Esophagus muscularis mucosa (tissue), 4 donors: ENCODE measurements around the gene ERGIC2. TPM values are rescaled to one million over a fixed set of nuclear protein-coding genes. Genes with fewer than 3 reads are reported as not detected.

Experiments used
- DNase-seq: peaks from one replicate; pipeline ENCODE4 v3.0.0-alpha.2; 2017; ENCODE audit errors: extremely low spot score
- H3K27ac ChIP-seq, 4 donors: fragments of 200-600 bp; sonication (generic); replicated peaks in 1 of 4; 1 replicate in 3 of 4; 2 replicates in 1 of 4; pipeline ENCODE4 v1.5.1; 2016 to 2019; ENCODE audit warnings: mild to moderate bottlenecking in 1 of 4
- H3K27me3 ChIP-seq, 4 donors: fragments of 200-600 bp; sonication (generic); one replicate each; pipeline versions ENCODE4 v1.5.1 to v1.6.0; 2016 to 2019
- H3K36me3 ChIP-seq, 4 donors: fragments of 200-600 bp; sonication (generic); one replicate each; pipeline ENCODE4 v1.5.1; 2016 to 2019
- H3K4me1 ChIP-seq, 4 donors: fragments of 200-600 bp; sonication (generic); one replicate each; pipeline ENCODE4 v1.5.1; 2016 to 2019
- H3K4me3 ChIP-seq, 4 donors: fragments of 200-600 bp; sonication (generic); 1 replicate in 2 of 4; 2 replicates in 2 of 4; pipeline ENCODE4 v1.5.1; 2016 to 2019; ENCODE audit warnings: mild to moderate bottlenecking in 4 of 4, moderate library complexity in 1 of 4
- H3K9me3 ChIP-seq, 4 donors: fragments of 200-600 bp; sonication (generic); 1 replicate in 3 of 4; 2 replicates in 1 of 4; pipeline ENCODE4 v1.5.1; 2016 to 2019
- CTCF ChIP-seq, 3 experiments: fragments of 200-600 bp in 2 of 3; fragments of 450-650 bp in 1 of 3; sonication (generic) in 2 of 3; IDR thresholded peaks; one replicate each; pipeline ENCODE4 v1.5.1; 2017 to 2019; ENCODE audit warnings: antibody characterized with exemption in 3 of 3, mild to moderate bottlenecking in 2 of 3, moderate library complexity in 1 of 3
- EP300 ChIP-seq: sonication (generic); formaldehyde crosslinking; IDR thresholded peaks from one replicate; pipeline ENCODE4 v1.6.1; 2017; ENCODE audit warnings: antibody characterized with exemption
- POLR2A ChIP-seq: fragments of 450-650 bp; IDR thresholded peaks from one replicate; pipeline ENCODE4 v1.6.1; 2017; ENCODE audit warnings: antibody characterized with exemption, moderate library complexity, mild to moderate bottlenecking, low read depth
- POLR2AphosphoS5 ChIP-seq, 2 donors: sonication (generic); formaldehyde crosslinking; IDR thresholded peaks; one replicate each; pipeline ENCODE4 v1.6.1; 2017; ENCODE audit warnings: antibody characterized with exemption in 2 of 2
- WGBS: methylation state at CpG from one replicate; pipeline ENCODE4 v1.1.5; 2018; 5-methylcytosine and 5-hydroxymethylcytosine counted together
- intact Hi-C: fragments of 100-400 bp; cut with DNase I; formaldehyde crosslinking; loops from one replicate; pipeline ENCODE4 v1.15.1; 2023
- total RNA-seq, 4 donors: library from RNA; depleted of rRNA; stranded (reverse); fragments of >200 nt; gene quantifications; one replicate each; pipeline versions ENCODE4 v1.1.0 to v1.2.1, GENCODE V29; 2016

Gene ERGIC2
- total RNA-seq, 4 donors from 2014 or later: 27.2 to 86.8 (median 64.6) TPM

- H3K27ac ChIP-seq: no peak overlapping the region
- no peaks in the 10 kb centered on the region for H3K27me3 ChIP-seq
- TF ChIP-seq POLR2AphosphoS5 (IDR thresholded peaks at IDR 0.05) (no peak), CTCF (IDR thresholded peaks at IDR 0.05) (no peak), EP300 (no peak), POLR2A (no peak)
- no peak for DNase-seq
- H3K9me3 ChIP-seq: no peaks in the 10 kb centered on the region
- 94% methylated on average over 2 of the region's 2 CpGs for WGBS
- no peaks in the 10 kb centered on the region for H3K4me1 ChIP-seq
- no peak overlapping the region for H3K4me3 ChIP-seq
- peaks cover 0 to 51% (median 13%) of the 10 kb centered on the region in 4 donors for H3K36me3 ChIP-seq
- intact Hi-C loops: no loop called here
These were observed 46.0 kb downstream of the ERGIC2 start for GRCh38 chr12:29334937-29335336.

GRCh38 chr12:29333178-29333577 is 47.8 kb downstream of the ERGIC2 start:
- no peak for DNase-seq
- Histone ChIP-seq H3K4me3 (no peak overlapping the region), H3K36me3 (peaks cover 0 to 36% (median 6%) of the 10 kb centered on the region in 4 donors), H3K27me3 (no peaks in the 10 kb centered on the region), H3K9me3 (no peaks in the 10 kb centered on the region), H3K27ac (no peak overlapping the region), H3K4me1 (no peaks in the 10 kb centered on the region)
- intact Hi-C loops: no loop called here
- 0% methylated on average over 1 of the region's 1 CpG for WGBS
- TF ChIP-seq EP300: no peak
- TF ChIP-seq POLR2AphosphoS5 (IDR thresholded peaks at IDR 0.05): no peak
- TF ChIP-seq POLR2A: no peak
- TF ChIP-seq CTCF (IDR thresholded peaks at IDR 0.05): no peak

- no peak for DNase-seq
- 95% methylated on average over 1 of the region's 1 CpG for WGBS
- TF ChIP-seq POLR2AphosphoS5 (IDR thresholded peaks at IDR 0.05) (no peak), EP300 (no peak), CTCF (IDR thresholded peaks at IDR 0.05) (no peak), POLR2A (no peak)
- H3K27ac ChIP-seq: no peak overlapping the region
- no peaks in the 10 kb centered on the region for H3K27me3 ChIP-seq
- no peak overlapping the region for H3K4me3 ChIP-seq
- intact Hi-C loops: no loop called here
- peaks cover 0 to 13% (median 3%) of the 10 kb centered on the region in 4 donors for H3K36me3 ChIP-seq
- H3K9me3 ChIP-seq: no peaks in the 10 kb centered on the region
- H3K4me1 ChIP-seq: no peaks in the 10 kb centered on the region
These were observed 51.6 kb downstream of the ERGIC2 start for GRCh38 chr12:29329411-29329810.

- 94% methylated on average over 3 of the region's 3 CpGs for WGBS
- Histone ChIP-seq H3K27ac (no peak overlapping the region), H3K27me3 (no peaks in the 10 kb centered on the region), H3K4me3 (no peak overlapping the region), H3K9me3 (no peaks in the 10 kb centered on the region), H3K4me1 (peaks cover 0 to 9% (median 6%) of the 10 kb centered on the region in 4 donors), H3K36me3 (peaks cover 0 to 26% (median 7%) of the 10 kb centered on the region in 4 donors)
- DNase-seq: no peak
- TF ChIP-seq POLR2A (no peak), EP300 (no peak), POLR2AphosphoS5 (IDR thresholded peaks at IDR 0.05) (no peak), CTCF (IDR thresholded peaks at IDR 0.05) (no peak)
- intact Hi-C loops: no loop called here
These were observed 58.8 kb downstream of the ERGIC2 start for GRCh38 chr12:29322157-29322556.
